ENCODE results near the gene ST6GAL1.

ST6GAL1 gene

GRCh38 chr3:186915806-186916796 lies 14.2 kb upstream of the ST6GAL1 start:
- no peak for DNase-seq (ENCODE audit: low read depth, low spot score)

DNA sequence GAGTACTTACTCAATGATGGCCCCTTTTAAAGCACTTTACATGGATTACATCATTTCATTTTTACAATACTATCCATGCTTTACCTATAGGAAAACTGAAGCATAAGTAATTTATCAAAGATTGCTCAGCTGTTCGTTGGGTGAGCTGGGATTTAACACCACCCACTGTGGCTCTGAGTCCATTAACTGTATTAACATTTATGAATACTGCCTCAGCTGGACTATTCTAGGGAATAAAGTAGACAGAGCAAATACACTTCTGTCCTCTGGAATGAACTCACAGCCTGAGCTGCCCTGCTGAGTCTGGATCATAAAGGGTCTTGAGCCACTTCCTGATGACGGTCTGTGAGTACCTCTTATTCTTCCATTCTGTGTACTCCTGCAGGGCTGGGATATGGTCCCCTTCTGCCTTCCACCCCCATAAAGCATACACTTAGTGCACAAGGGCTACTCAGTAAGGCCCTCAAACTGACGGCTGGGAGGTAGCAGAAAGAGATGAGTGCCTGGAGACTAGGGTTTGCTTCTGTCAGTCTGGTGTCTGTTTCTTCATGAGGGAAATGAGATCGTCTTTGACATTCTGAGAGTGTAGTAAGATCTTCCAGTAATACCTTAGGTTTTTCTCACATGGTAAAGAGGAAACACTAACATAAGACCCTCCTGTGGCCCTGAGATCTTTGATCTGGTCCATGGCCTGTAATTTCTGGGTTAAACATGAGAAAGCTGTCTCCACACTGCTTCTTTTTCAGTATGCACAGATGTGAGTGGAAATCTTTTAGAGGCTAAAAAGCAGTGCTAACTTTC lies 12.6 kb upstream of the ST6GAL1 start:
- DNase-seq (ENCODE audit: low read depth, low spot score): no peak

- no peak for DNase-seq (ENCODE audit: low read depth, low spot score)
Measured at GRCh38 chr3:186920301-186920700, 10.0 kb upstream of the ST6GAL1 start.

DNA sequence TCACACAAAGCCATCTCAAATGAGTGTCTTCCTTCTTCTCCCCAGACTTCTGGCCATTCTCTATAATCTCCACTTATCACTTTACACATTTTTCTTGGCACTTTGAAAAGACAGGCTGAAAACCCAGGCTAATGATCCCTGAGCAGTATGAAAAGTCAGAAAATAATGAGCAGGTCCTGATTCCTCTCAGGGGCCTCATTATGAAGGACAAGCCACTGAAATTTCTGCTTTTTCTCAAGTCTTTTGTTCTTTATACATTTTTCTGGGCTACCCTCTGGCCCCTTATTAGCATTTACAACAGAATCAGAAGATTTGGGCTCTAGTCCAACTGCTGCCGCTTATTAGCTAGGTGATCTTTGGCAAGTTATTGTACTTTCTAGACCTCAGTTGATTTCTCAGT lies 9.5 kb upstream of the ST6GAL1 start:
- no peak for DNase-seq (ENCODE audit: low read depth, low spot score)

GRCh38 chr3:186921578-186921977 lies 8.7 kb upstream of the ST6GAL1 start:
- DNase-seq (ENCODE audit: low read depth, low spot score): no peak

DNA sequence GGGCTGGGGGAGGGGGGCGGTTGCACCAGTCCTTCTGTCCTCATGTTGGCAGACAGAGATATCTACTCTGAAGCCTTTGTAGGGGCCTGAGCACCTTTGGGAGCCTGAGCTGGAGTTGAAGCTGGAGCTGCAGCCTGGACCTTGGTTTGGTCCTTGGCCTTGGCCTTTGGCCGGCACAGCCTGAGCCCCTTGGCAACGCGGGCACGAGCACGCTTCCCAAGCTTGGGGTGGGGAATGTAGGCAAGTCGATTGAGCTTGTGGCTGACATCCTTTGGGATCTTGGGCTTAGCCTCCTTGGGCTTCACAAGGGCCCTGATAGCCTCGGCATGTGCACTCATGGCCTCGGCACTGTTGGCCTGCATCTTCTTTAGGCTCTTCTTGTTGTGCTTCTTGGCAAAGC lies 8.1 kb upstream of the ST6GAL1 start:
- DNase-seq (ENCODE audit: low read depth, low spot score): no peak

DNA sequence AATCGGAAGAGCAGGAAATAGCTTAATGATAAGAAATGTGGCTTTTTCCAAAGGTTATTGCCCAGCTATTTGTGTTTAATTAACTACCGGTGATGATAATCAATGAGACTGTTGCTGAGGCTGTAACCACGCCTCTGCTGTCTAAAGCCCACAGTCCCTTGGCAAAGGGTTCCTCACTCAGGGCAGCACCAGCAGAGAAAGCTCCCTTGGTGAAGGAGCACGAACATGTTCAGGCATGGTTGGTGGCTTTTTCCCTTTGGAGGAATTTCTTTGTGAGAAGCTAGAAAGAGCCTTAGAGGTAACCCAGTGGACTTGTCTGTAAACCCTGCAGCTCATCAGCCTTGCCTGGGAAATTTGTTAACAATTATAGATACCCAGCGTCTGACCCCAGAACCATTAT lies 7.5 kb upstream of the ST6GAL1 start:
- no peak for DNase-seq (ENCODE audit: low read depth, low spot score)

- no peak for DNase-seq (ENCODE audit: low read depth, low spot score)
Measured at GRCh38 chr3:186923241-186923640, 7.1 kb upstream of the ST6GAL1 start.

DNA sequence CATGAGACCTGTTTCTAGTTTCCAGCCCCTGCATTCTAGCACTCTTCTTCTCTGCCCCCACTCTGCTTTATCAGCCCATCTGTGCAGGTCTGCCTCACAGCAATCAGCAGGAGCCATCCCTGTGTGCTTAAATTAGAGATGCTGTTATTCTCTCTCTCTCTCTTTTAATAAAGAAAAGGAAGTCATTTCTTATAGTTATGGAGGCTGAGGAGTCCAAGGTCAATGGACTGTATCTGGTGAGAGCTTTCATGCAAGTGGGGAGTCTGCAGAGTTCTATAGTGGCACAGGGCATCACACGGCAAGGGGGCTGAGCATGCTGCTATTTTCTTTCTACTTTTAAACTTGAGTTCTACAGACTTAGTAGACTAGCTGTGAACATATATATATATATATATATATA lies 4.5 kb upstream of the ST6GAL1 start:
- DNase-seq (ENCODE audit: low read depth, low spot score): no peak

GRCh38 chr3:186929186-186929585 lies 1.1 kb upstream of the ST6GAL1 start:
- peak; percentile 65 for DNase-seq (ENCODE audit: low read depth, low spot score)

- peak; percentile 64 for DNase-seq (ENCODE audit: low read depth, low spot score)
Measured at GRCh38 chr3:186929685-186930084, 641 bp upstream of the ST6GAL1 start.

DNA sequence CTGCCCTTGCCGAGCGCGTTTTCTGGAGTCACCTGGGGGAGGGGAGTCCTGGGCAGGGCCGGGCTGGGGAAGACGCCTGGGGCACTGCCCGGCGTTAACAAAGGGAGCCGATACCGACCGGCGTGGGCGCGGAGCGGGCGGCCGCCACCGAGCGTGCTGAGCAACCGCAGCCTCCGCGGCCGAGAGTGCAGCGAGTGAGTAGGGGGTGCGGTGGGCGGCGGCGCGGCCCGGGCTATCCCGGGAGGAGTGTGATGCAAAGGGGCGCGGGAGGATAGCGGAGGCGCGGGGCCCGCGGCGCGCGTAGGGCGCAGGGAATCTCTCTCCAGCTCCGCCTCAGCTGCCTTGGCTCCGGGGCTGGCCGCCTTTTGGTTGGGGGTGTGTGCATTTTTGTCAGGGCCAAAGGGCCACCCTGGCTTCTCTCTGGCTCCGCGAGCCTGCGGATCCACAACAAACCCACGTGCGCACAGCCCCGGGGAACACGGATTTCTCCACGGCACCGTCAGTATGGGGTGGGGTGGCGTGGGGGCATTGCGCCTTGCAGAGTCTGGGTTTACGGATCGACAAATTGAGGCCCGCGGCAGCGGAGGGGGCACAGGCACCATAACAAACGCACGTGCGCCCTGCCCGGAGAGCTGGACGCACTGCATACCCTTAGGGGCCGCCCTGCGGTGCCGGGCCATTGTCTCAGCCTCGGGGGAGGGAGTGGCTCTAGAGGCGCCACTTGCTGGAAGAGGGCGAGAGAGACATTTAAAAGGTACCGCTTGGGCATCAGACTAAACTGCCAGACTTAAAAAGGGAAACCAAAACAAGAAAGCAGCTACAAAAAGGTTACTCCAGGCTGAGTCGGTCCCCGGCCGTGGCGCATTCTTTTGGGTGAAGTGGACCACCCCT lies 560 bp downstream of the ST6GAL1 start:
- DNase-seq (ENCODE audit: low read depth, low spot score): peak; percentile 97

GRCh38 chr3:186931532-186932280 lies 1.4 kb downstream of the ST6GAL1 start:
- peak; percentile 76 for DNase-seq (ENCODE audit: low read depth, low spot score)

DNA sequence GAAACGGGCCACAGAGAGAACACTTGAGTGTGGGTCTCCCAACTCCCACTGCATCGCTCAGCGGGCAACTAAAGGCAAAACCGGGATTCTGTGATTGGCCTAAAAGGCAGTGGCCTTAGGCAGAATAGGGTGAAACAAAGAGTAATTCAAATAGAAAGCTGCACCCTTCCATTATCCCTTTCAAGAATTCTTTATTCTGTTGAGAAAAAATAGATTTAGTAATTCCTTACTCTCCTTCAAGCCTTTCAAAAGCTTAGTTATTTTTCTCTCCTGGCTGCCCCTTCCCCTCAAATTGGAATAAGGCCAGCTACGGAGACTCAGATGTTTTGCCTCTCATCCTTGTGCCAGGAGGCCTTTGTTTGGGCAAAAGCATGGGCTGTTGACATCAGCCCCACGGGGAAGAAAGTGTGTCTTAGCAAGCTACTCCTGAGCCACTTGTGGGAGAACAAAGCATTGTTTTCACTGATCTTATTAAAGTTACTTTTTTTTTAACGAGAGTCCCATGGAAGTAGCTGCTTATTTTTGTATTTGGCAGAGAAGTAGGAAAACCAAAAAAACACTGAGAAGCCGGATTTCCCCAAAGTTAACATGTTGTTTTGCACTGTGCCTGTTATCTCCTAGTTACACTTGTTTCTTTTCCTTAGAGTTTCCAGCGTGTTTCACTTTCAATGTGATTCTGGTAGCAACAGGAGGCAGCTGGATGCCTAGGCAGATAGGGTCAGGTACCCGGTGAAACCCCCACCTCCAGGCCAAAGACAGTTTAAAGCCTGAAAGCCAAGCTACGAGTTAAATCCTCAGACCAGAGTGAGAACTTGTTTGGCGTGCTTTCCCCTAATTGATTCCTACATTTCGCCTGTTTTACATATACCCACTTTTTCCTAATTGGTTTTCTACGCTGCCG lies 2.2 kb downstream of the ST6GAL1 start:
- no peak for DNase-seq (ENCODE audit: low read depth, low spot score)

DNA sequence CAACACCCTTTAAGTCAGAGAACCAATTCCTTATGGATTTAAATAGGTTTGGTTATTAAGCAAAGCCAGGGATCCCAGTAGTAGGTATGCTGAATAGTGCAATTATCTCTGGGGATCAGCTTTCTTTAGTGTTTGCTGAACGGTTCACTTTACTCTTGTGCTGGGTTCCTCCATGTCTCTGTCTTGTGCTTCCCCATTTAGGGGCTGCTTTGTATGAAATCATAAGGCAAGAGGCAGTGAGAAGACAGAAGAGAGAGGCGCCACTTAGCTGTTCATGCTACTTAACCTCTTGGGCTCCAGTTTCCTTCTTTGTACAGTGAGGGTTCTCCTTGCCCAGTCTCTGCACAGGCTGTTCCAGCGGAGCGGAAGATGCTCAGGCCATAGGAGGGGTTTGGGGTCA lies 3.5 kb downstream of the ST6GAL1 start:
- DNase-seq (ENCODE audit: low read depth, low spot score): no peak

DNA sequence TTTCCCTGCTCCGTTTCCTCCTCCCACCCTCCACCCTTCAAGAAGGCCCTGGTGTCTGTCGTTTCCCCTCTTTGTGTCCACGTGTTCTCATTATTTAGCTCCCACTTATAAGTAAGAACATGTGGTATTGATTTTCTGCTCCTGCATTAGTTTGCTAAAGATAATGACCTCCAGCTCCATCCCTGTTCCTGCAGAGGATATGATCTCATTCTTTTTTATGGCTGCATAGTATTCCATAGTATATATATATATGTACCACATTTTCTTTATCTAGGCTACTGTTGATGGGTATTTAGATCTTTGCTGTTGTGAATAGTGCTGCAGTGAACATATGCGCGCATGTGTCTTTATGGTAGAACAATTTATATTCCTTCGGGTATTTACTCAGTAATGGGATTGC lies 4.8 kb downstream of the ST6GAL1 start:
- no peak for DNase-seq (ENCODE audit: low read depth, low spot score)

DNA sequence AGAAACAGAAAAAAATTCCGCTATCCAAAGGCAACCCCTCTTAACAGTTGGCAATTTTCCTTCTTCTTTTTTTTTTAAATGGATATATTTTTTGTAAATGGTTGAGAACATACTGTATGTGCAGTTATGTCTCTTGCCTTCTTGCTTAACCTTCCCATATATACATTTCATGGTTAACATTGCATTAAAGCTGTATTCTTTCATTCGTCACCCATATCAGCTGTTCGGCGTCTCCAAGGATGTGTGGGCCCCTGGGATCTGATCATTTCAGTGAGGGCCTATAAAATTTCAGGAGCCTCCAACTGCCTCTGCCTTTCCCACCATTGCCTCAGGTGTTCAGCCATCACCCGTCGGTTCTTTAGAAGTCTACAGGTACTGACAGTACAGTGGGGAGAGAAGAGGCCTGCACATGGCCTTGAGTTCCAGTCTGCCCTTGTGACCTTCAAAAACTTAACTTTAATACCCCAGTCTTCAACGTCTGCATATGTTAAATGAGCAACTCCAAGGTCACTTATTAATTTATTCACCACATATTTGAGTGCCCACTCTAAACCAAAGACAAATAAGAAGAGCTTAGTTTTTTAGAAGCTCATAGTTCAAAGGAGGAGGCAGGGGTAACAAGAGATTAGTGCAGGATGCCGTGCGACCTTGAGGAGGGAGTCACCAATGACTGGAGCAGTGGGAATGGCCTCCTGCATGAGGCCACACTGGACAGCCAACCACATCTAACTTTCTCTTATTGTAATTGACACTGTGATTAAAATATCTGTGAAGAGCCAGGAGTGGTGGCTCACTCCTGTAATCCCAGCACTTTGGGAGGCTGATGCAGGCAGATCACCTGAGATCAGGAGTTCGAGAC lies 6.9 kb downstream of the ST6GAL1 start:
- DNase-seq (ENCODE audit: low read depth, low spot score): no peak

- no peak for DNase-seq (ENCODE audit: low read depth, low spot score)
Measured at GRCh38 chr3:186938716-186939115, 8.4 kb downstream of the ST6GAL1 start.

GRCh38 chr3:186939536-186939935 lies 9.2 kb downstream of the ST6GAL1 start:
- DNase-seq (ENCODE audit: low read depth, low spot score): no peak

All from ELF-1 (cell line).